K562 (cell line): ENCODE data around the gene NT5C. TPM values are rescaled to one million over a fixed set of nuclear protein-coding genes. Genes with fewer than 3 reads are reported as not detected.

Experiments used
- CBFB ChIP-seq: sonication (generic); formaldehyde crosslinking; IDR thresholded peaks from 2 replicates; pipeline ENCODE4 v1.4.0; 2020; ENCODE audit warnings: mild to moderate bottlenecking, missing genetic modification reagents
- LCOR ChIP-seq: sonication (generic); formaldehyde crosslinking; IDR thresholded peaks from 2 replicates; pipeline ENCODE4 v1.8.0; 2022; ENCODE audit warnings: mild to moderate bottlenecking, missing genetic modification reagents
- NFIX ChIP-seq: fragments of 250-450 bp; sonication (Bioruptor Pico); IDR thresholded peaks from 2 replicates; pipeline ENCODE4 v1.4.0; 2020; ENCODE audit warnings: low read depth, mild to moderate bottlenecking, moderate library complexity
- NFRKB ChIP-seq: fragments of 450-650 bp; IDR thresholded peaks from 2 replicates; pipeline ENCODE4 v1.6.1; 2016; ENCODE audit warnings: low read depth
- NKRF ChIP-seq: fragments of 450-650 bp; IDR thresholded peaks from 2 replicates; pipeline ENCODE4 v1.6.1; 2016; ENCODE audit warnings: borderline replicate concordance
- NR2C1 ChIP-seq, 2 experiments: fragments of 450-650 bp; IDR thresholded peaks; 2 replicates each; pipeline ENCODE4 v1.6.1; 2017; ENCODE audit warnings: mild to moderate bottlenecking in 2 of 2, antibody characterized with exemption in 1 of 2, inconsistent platforms in 1 of 2, missing compliant biosample characterization in 1 of 2, missing genetic modification characterization in 1 of 2
- POLR2A ChIP-seq: fragments of 450-650 bp; conservative IDR thresholded peaks from 2 replicates; pipeline ENCODE4 v1.6.1; 2016
- POLR2B ChIP-seq: fragments of 450-650 bp; IDR thresholded peaks from 2 replicates; pipeline ENCODE4 v1.6.1; 2018; ENCODE audit warnings: low read depth; ENCODE audit not compliant: partially characterized antibody
- SMAD3 ChIP-seq: fragments of 450-650 bp; formaldehyde crosslinking; conservative IDR thresholded peaks from 2 replicates; pipeline ENCODE4 v1.4.0; 2020; ENCODE audit warnings: mild to moderate bottlenecking
- SMC3 ChIP-seq: conservative IDR thresholded peaks from 2 replicates; pipeline ENCODE4 v1.6.1; 2011; ENCODE audit warnings: low read depth, low read length, improper control_type of control experiment; ENCODE audit not compliant: insufficient read depth
- TFAP4 ChIP-seq: sonication (generic); formaldehyde crosslinking; IDR thresholded peaks from 2 replicates; pipeline ENCODE4 v1.8.0; 2022; ENCODE audit warnings: missing genetic modification reagents, mild to moderate bottlenecking, moderate library complexity, borderline replicate concordance
- ZBTB17 ChIP-seq: fragments of 450-650 bp; formaldehyde crosslinking; IDR thresholded peaks from 2 replicates; pipeline ENCODE4 v1.4.0; 2020; ENCODE audit warnings: mild to moderate bottlenecking
- ZBTB40 ChIP-seq, 2 experiments: fragments of 450-650 bp in 1 of 2; sonication (generic) in 1 of 2; formaldehyde crosslinking in 1 of 2; IDR thresholded peaks; 2 replicates each; pipeline versions ENCODE4 v1.7.1 to v1.9.0; 2016 to 2022; ENCODE audit warnings: inconsistent platforms in 1 of 2, mild to moderate bottlenecking in 1 of 2, missing genetic modification reagents in 1 of 2
- ZKSCAN8 ChIP-seq: fragments of 200-800 bp; sonication (Bioruptor generic); IDR thresholded peaks from 2 replicates; pipeline ENCODE4 v1.6.1; 2016; ENCODE audit warnings: missing genetic modification characterization, missing compliant biosample characterization
- polyA plus RNA-seq, 8 experiments: library from polyadenylated mRNA; depleted of rRNA in 4 of 8; stranded (reverse) in 5 of 8; unstranded in 3 of 8; fragments of >200 nt; fragmentation: Nextera tagmentation in 2 of 8; fragmentation: Illumina TruSeq in 1 of 8; extraction: Ambion mirVana in 2 of 8; extraction: Trizol in 1 of 8; gene quantifications; 2 replicates each; pipeline versions ENCODE4 v1.2.1 to v1.2.3, GENCODE V29; 2011 to 2014; ENCODE audit warnings: inconsistent platforms in 1 of 8, missing spikeins in 1 of 8
- total RNA-seq, 7 experiments: library from RNA; depleted of rRNA in 6 of 7; stranded (reverse); fragments of >200 nt in 6 of 7; fragmentation: Illumina TruSeq in 2 of 7; extraction: Trizol in 2 of 7; gene quantifications; 2 replicates each; pipeline versions ENCODE4 v1.2.1 to v1.2.3, GENCODE V29; 2011 to 2021; ENCODE audit warnings: low replicate concordance in 1 of 7

The NT5C gene
- total and polyA plus RNA-seq, 9 of the 15 experiments (the other 6 are each of a cell fraction or from before 2014, with no cell fraction given) = 2.9 to 205 (median 45.0) TPM

GRCh38 chr17:75152922-75153779 is 21.6 kb upstream of the NT5C start (continued):
- TF ChIP-seq TFAP4 (CRISPR knock-in tag) (no peak), NFIX (CRISPR knock-in tag) (no peak), SMAD3 (CRISPR knock-in tag) (no peak), ZBTB17 (CRISPR knock-in tag) (0 out of 2 replicates have a peak, but pooled peaks have one; percentile 39), LCOR (CRISPR knock-in tag) (peak; percentile 53; the same call in 1 of the 2 replicates), NFRKB (0 out of 2 replicates have a peak, but pooled peaks have one; percentile 27), NR2C1 (IDR thresholded peaks at IDR 0.05) (no peak), NR2C1 (tag; IDR thresholded peaks at IDR 0.05) (0 out of 2 replicates have a peak, but pooled peaks have one; percentile 18), SMC3 (no peak), POLR2B (peak; percentile 16), ZKSCAN8 (CRISPR knock-in tag) (no peak), POLR2A (peak; percentile 35; the same call in 1 of the 2 replicates), ZBTB40 (IDR thresholded peaks at IDR 0.05) (no peak), ZBTB40 (CRISPR knock-in tag; IDR thresholded peaks at IDR 0.05) (no peak), CBFB (CRISPR knock-in tag) (no peak), NKRF (no peak; the same call in 1 of the 2 replicates)
